Measurements from ENCODE around the gene TMPRSS15.

DNA sequence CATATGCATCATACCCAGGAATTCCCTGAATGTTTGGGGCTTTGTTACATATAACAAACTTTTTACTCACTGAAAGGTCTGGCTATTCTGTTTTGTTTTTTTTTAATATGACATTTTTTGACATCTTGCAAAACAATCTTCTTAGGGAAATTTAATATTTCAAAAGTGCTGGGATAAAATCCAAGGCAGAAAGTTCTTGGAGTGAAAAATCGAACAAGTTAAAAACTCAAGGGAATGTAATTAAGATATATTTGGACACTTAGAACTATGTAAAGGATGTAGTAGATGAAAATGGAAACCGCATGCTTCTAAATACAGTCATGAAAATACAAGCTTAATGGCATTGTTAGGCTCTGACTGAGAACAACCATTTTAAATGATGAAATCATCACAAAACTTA lies 150.4 kb downstream of the TMPRSS15 start:
- TF ChIP-seq, protein P1, sequence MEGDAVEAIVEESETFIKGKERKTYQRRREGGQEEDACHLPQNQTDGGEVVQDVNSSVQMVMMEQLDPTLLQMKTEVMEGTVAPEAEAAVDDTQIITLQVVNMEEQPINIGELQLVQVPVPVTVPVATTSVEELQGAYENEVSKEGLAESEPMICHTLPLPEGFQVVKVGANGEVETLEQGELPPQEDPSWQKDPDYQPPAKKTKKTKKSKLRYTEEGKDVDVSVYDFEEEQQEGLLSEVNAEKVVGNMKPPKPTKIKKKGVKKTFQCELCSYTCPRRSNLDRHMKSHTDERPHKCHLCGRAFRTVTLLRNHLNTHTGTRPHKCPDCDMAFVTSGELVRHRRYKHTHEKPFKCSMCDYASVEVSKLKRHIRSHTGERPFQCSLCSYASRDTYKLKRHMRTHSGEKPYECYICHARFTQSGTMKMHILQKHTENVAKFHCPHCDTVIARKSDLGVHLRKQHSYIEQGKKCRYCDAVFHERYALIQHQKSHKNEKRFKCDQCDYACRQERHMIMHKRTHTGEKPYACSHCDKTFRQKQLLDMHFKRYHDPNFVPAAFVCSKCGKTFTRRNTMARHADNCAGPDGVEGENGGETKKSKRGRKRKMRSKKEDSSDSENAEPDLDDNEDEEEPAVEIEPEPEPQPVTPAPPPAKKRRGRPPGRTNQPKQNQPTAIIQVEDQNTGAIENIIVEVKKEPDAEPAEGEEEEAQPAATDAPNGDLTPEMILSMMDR (IDR thresholded peaks at IDR 0.05), result no peak
- no peak for TF ChIP-seq POLR2A (IDR thresholded peaks at IDR 0.05)
